OCI-LY3 (cell line): ENCODE data around the gene EFEMP1.

Experiments
- H2AFZ ChIP-seq: fragments of 200-600, 300-600 bp; shearing (Covaris generic); 2 replicates; pipeline ENCODE4 v1.6.0; 2014; ENCODE audit warnings: antibody characterized with exemption, low read depth, low read length
- H3K27ac ChIP-seq: fragments of 200-600, 300-600 bp; sonication (generic); 2 replicates; pipeline ENCODE4 v1.5.1; 2014; ENCODE audit warnings: mild to moderate bottlenecking, low read length, moderate library complexity, mixed read lengths
- H3K27me3 ChIP-seq: fragments of 200-600, 300-600 bp; sonication (generic); 2 replicates; pipeline ENCODE4 v1.6.1; 2014; ENCODE audit warnings: low read depth, low read length, mixed read lengths
- H3K36me3 ChIP-seq: fragments of 200-600, 300-600 bp; sonication (generic); replicated peaks from 2 replicates; pipeline ENCODE3; 2014; ENCODE audit warnings: low read depth, low read length, mixed read lengths
- H3K4me1 ChIP-seq: fragments of 300-600, 200-600 bp; sonication (generic); 2 replicates; pipeline ENCODE4 v1.6.1; 2014; ENCODE audit warnings: low read length, mixed read lengths
- H3K4me2 ChIP-seq: fragments of 200-600, 300-600 bp; sonication (generic); 2 replicates; pipeline ENCODE4 v1.6.1; 2014; ENCODE audit warnings: low read length, mixed read lengths
- H3K4me3 ChIP-seq: fragments of 300-600, 200-600 bp; sonication (generic); 2 replicates; pipeline ENCODE4 v1.5.1; 2014; ENCODE audit warnings: antibody characterized with exemption, mild to moderate bottlenecking, low read length, moderate library complexity
- H3K79me2 ChIP-seq: fragments of 300-600, 200-600 bp; shearing (Covaris generic); 2 replicates; pipeline ENCODE4 v1.6.1; 2014; ENCODE audit warnings: mild to moderate bottlenecking, low read length, mixed read lengths
- H3K9ac ChIP-seq: fragments of 300-600, 200-600 bp; shearing (Covaris generic); 2 replicates; pipeline ENCODE4 v1.6.0; 2014; ENCODE audit warnings: mild to moderate bottlenecking, low read length, moderate library complexity
- H3K9me3 ChIP-seq: fragments of 200-600, 300-600 bp; shearing (Covaris generic); 2 replicates; pipeline ENCODE4 v1.6.1; 2014; ENCODE audit warnings: low read length, mixed read lengths; ENCODE audit not compliant: insufficient read depth
- H4K20me1 ChIP-seq: fragments of 200-600, 300-600 bp; sonication (generic); 2 replicates; pipeline ENCODE4 v1.6.1; 2016; ENCODE audit warnings: low read length, mixed read lengths; ENCODE audit not compliant: insufficient read depth
- EZH2phosphoT487 ChIP-seq: fragments of 200-600 bp; shearing (Covaris generic); IDR thresholded peaks from 2 replicates; pipeline ENCODE4 v1.6.1; 2018; ENCODE audit warnings: antibody characterized with exemption, mixed run types, low read depth
- TF ChIP-seq, protein P1 (sequence below): fragments of 200-600, 300-600 bp; sonication (generic); IDR thresholded peaks from 2 replicates; pipeline ENCODE4 v1.5.1; 2014; ENCODE audit warnings: antibody characterized with exemption, low read length, low read depth

EFEMP1 gene

DNA sequence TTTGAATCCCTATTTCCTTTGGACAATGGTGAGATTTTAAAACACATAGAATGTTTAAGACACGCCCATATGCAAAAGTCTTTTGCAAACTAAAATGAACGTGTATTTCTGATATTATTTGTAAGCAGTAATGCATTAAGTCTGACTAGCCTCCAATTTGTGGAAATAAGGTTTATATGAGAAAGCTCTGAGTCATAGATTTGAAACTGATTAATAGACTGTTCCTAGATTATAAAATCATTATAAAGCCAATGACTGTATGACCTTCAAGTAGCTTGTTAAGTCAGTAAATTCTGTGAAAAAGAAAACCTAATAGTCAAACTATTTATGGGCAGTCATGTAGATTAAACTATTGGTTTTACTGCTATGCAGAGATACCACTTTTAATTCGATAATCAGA lies 12.8 kb upstream of the EFEMP1 start:
- Histone ChIP-seq H3K9me3 (no peaks in the 10 kb centered on the region), H4K20me1 (no peaks in the 10 kb centered on the region), H3K4me3 (no peak overlapping the region), H3K9ac (no peak overlapping the region), H3K4me2 (no peak overlapping the region), H3K36me3 (no peaks in the 10 kb centered on the region), H3K79me2 (no peaks in the 10 kb centered on the region), H3K27ac (no peak overlapping the region), H2AFZ (no peak overlapping the region), H3K4me1 (peaks cover 15% of the 10 kb centered on the region), H3K27me3 (no peaks in the 10 kb centered on the region)
- TF ChIP-seq, protein P1, sequence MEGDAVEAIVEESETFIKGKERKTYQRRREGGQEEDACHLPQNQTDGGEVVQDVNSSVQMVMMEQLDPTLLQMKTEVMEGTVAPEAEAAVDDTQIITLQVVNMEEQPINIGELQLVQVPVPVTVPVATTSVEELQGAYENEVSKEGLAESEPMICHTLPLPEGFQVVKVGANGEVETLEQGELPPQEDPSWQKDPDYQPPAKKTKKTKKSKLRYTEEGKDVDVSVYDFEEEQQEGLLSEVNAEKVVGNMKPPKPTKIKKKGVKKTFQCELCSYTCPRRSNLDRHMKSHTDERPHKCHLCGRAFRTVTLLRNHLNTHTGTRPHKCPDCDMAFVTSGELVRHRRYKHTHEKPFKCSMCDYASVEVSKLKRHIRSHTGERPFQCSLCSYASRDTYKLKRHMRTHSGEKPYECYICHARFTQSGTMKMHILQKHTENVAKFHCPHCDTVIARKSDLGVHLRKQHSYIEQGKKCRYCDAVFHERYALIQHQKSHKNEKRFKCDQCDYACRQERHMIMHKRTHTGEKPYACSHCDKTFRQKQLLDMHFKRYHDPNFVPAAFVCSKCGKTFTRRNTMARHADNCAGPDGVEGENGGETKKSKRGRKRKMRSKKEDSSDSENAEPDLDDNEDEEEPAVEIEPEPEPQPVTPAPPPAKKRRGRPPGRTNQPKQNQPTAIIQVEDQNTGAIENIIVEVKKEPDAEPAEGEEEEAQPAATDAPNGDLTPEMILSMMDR = no peak
- no peak for TF ChIP-seq EZH2phosphoT487

DNA sequence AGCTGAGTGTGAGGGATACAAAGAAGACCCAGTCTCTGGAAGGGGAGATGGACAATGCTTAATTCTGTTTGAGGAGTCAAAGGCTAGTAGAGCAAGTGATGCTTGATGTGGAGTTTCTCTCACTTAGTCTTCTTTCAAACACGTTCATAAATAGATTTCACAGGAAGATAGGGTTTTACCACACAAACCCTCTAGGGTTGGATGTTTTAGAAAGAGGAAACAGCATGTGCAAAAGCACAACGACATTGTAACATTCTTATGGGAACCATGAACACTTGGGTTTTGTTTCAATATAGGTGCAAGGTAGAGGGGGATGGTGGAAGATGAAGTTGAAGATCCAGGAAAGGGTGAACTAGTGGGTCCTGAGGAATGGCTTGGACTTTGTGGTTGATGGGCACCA lies 10.8 kb upstream of the EFEMP1 start:
- H3K4me2 ChIP-seq = no peak overlapping the region
- H2AFZ ChIP-seq = peak overlapping the region; percentile 36; the same call in 1 of the 2 replicates
- H3K27ac ChIP-seq = no peak overlapping the region
- H3K9ac ChIP-seq = no peak overlapping the region
- TF ChIP-seq, protein P1 = no peak
- TF ChIP-seq EZH2phosphoT487 = no peak
- peaks cover 15% of the 10 kb centered on the region for H3K4me1 ChIP-seq
- no peaks in the 10 kb centered on the region for H3K27me3 ChIP-seq
- H3K36me3 ChIP-seq = no peaks in the 10 kb centered on the region
- no peak overlapping the region for H3K4me3 ChIP-seq
- H3K79me2 ChIP-seq = no peaks in the 10 kb centered on the region
- no peaks in the 10 kb centered on the region for H3K9me3 ChIP-seq
- H4K20me1 ChIP-seq = no peaks in the 10 kb centered on the region

GRCh38 chr2:55932843-55933242 lies 9.3 kb upstream of the EFEMP1 start:
- Histone ChIP-seq H3K36me3 (no peaks in the 10 kb centered on the region), H2AFZ (peak overlapping the region; percentile 12; the same call in 1 of the 2 replicates), H3K79me2 (no peaks in the 10 kb centered on the region), H3K9ac (no peak overlapping the region), H3K27me3 (no peaks in the 10 kb centered on the region), H3K4me3 (no peak overlapping the region), H3K4me1 (peaks cover 15% of the 10 kb centered on the region), H3K27ac (no peak overlapping the region), H3K4me2 (no peak overlapping the region; the same call in 1 of the 2 replicates), H3K9me3 (no peaks in the 10 kb centered on the region), H4K20me1 (no peaks in the 10 kb centered on the region)
- TF ChIP-seq, protein P1 = no peak
- TF ChIP-seq EZH2phosphoT487 = no peak

GRCh38 chr2:55931281-55931680 lies 7.7 kb upstream of the EFEMP1 start:
- no peak overlapping the region for H3K27ac ChIP-seq
- no peaks in the 10 kb centered on the region for H3K79me2 ChIP-seq
- H3K4me3 ChIP-seq = no peak overlapping the region
- H3K27me3 ChIP-seq = no peaks in the 10 kb centered on the region
- TF ChIP-seq, protein P1 = no peak
- TF ChIP-seq EZH2phosphoT487 = no peak
- H3K4me1 ChIP-seq = peaks cover 15% of the 10 kb centered on the region
- no peaks in the 10 kb centered on the region for H4K20me1 ChIP-seq
- H3K36me3 ChIP-seq = no peaks in the 10 kb centered on the region
- H2AFZ ChIP-seq = no peak overlapping the region
- no peak overlapping the region for H3K4me2 ChIP-seq
- no peaks in the 10 kb centered on the region for H3K9me3 ChIP-seq
- no peak overlapping the region for H3K9ac ChIP-seq
